ENCODE measurements around the gene PPFIA3.
A peak's percentile ranks its signal among the peaks of the same experiment; 100 is the strongest.

- TF ChIP-seq TAF1 (IDR thresholded peaks at IDR 0.05; ENCODE audit: low read depth) (peak; percentile 82), MAX (IDR thresholded peaks at IDR 0.05) (peak; percentile 71)
Measured at GRCh38 chr19:49157445-49158224, 38.3 kb downstream of the PPFIA3 start, which contains the start of gene TRPM4.
